SH-SY5Y (cell line): ENCODE measurements around the gene PRPF18.
A peak's percentile ranks its signal among the peaks of the same experiment; 100 is the strongest.

ENCODE experiments used
- GATA2 ChIP-seq: IDR thresholded peaks from 2 replicates; pipeline ENCODE4 v1.6.1; 2011; ENCODE audit warnings: mild to moderate bottlenecking, low read depth, low read length
- GATA3 ChIP-seq: IDR thresholded peaks from 2 replicates; pipeline ENCODE4 v1.6.1; 2011; ENCODE audit warnings: low read depth, mild to moderate bottlenecking, low read length, moderate library complexity

- TF ChIP-seq GATA3 (no peak), GATA2 (peak; percentile 70; the same call in 1 of the 2 replicates)
Measured at GRCh38 chr10:13650961-13651360, 64.2 kb downstream of the PRPF18 start.
